ENCODE measurements around the gene ZFR. TPM values are rescaled to one million over a fixed set of nuclear protein-coding genes. Genes with fewer than 3 reads are reported as not detected.
"Not testable (repeated sequence)": the region's sequence is repeated elsewhere in the genome, so short reads cannot be mapped to it uniquely, and the experiment has no call there.

ZFR gene
- total RNA-seq, 4 donors from 2014 or later: 27.7 to 67.1 (median 54.8) TPM

- peaks cover 0 to 11% (median 0%) of the 10 kb centered on the region in 3 donors for H3K4me1 ChIP-seq
- no peak overlapping the region for H3K27ac ChIP-seq
- intact Hi-C loops (cut with DNase I): no loop called here
- peaks cover 0 to 7% (median 0%) of the 10 kb centered on the region in 3 donors for H3K9me3 ChIP-seq
- H3K36me3 ChIP-seq: no peaks in the 10 kb centered on the region
- 80 to 100% methylated on average over 1 to 3 of the region's 7 CpGs for WGBS, 2 donors
- no peak for DNase-seq
- no peaks in the 10 kb centered on the region for H3K27me3 ChIP-seq
- no peak overlapping the region for H3K4me3 ChIP-seq
- TF ChIP-seq, protein P1, sequence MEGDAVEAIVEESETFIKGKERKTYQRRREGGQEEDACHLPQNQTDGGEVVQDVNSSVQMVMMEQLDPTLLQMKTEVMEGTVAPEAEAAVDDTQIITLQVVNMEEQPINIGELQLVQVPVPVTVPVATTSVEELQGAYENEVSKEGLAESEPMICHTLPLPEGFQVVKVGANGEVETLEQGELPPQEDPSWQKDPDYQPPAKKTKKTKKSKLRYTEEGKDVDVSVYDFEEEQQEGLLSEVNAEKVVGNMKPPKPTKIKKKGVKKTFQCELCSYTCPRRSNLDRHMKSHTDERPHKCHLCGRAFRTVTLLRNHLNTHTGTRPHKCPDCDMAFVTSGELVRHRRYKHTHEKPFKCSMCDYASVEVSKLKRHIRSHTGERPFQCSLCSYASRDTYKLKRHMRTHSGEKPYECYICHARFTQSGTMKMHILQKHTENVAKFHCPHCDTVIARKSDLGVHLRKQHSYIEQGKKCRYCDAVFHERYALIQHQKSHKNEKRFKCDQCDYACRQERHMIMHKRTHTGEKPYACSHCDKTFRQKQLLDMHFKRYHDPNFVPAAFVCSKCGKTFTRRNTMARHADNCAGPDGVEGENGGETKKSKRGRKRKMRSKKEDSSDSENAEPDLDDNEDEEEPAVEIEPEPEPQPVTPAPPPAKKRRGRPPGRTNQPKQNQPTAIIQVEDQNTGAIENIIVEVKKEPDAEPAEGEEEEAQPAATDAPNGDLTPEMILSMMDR (IDR thresholded peaks at IDR 0.05): no peak
- TF ChIP-seq POLR2A (IDR thresholded peaks at IDR 0.05): no peak
Observed at GRCh38 chr5:32317041-32317440, 127.5 kb downstream of the ZFR start.

- Histone ChIP-seq H3K27me3 (no peaks in the 10 kb centered on the region), H3K4me1 (peaks cover 10 to 25% (median 11%) of the 10 kb centered on the region in 3 donors), H3K9me3 (no peaks in the 10 kb centered on the region), H3K27ac (no peak overlapping the region), H3K4me3 (no peak overlapping the region), H3K36me3 (no peaks in the 10 kb centered on the region)
- DNase-seq: no peak
- 76 to 77% methylated on average over 8 of the region's 8 CpGs for WGBS, 2 donors
- intact Hi-C loops (cut with DNase I): no loop called here
- TF ChIP-seq POLR2A (IDR thresholded peaks at IDR 0.05): no peak
- TF ChIP-seq, protein P1 (IDR thresholded peaks at IDR 0.05): no peak
Observed at GRCh38 chr5:32315221-32316014, 129.1 kb downstream of the ZFR start.

GRCh38 chr5:32314658-32315057 lies 129.9 kb downstream of the ZFR start:
- DNase-seq: no peak
- no peaks in the 10 kb centered on the region for H3K36me3 ChIP-seq
- H3K27ac ChIP-seq: no peak overlapping the region
- H3K4me1 ChIP-seq: peaks cover 10 to 33% (median 11%) of the 10 kb centered on the region in 3 donors
- no peak overlapping the region for H3K4me3 ChIP-seq
- TF ChIP-seq POLR2A (IDR thresholded peaks at IDR 0.05): no peak
- H3K27me3 ChIP-seq: no peaks in the 10 kb centered on the region
- intact Hi-C loops (cut with DNase I): no loop called here
- H3K9me3 ChIP-seq: no peaks in the 10 kb centered on the region
- WGBS, 2 donors: 62 to 74% methylated on average over 5 of the region's 5 CpGs

DNA sequence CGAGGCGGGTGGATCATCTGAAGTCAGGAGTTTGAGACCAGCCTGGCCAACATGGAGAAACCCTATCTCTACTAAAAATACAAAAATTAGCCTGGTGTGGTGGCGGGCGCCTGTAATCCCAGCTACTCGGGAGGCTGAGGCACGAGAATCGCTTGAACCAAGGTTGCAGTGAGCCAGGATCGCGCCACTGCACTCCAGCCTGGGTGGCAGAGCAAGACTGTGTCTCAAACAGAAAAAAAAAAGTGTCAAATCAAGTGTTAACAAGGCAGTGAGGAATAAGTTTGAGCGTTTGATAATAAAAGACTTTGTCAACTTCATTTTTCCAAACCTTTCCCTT lies 130.4 kb downstream of the ZFR start:
- 80 to 84% methylated on average over 8 to 10 of the region's 10 CpGs for WGBS, 2 donors
- DNase-seq; H3K36me3 ChIP-seq; intact Hi-C loops (cut with DNase I); H3K4me3 ChIP-seq; H3K9me3 ChIP-seq; H3K27me3 ChIP-seq; H3K27ac ChIP-seq: not testable (repeated sequence)
- H3K4me1 ChIP-seq: peaks cover 10 to 38% (median 11%) of the 10 kb centered on the region in 3 donors

DNA sequence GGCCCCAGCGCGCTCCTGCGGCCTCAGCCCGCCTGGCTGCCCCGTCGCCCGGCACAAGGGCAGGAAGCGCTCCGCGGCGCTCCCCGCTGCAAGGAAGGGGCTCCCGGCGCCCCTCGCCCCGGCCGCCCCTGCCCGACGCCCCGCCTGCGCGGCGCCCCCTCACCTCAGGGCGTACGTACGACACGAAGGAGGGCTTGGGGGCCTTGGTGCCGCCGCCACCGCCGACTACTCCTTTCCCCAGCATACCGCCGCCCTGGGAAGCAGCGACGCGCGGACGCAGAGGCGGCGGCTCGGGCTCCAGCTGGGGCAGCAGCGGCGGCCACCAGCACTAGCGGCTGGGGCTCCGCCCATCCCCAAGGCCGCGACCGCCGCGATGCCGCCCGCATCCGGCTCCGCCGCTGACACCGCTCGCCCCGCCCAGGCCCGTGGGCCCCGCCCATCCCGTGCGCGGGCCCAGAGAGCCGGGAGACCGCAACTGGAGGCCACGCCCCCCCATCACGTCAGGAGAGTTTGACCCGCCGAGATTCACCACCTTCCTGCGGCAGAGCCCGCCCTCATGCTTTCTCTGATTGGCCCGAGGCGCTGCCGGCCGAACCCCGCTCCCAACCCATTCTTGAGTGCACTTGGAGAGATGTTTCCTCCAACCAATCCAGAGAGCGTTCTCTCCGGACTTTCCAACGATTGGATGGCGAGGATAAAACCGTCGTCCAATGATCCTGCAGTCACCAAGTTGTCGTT lies 131.8 kb downstream of the ZFR start, which contains the start of gene MTMR12:
MTMR12 (minus strand) TSS at position 345 of the 738 bp plus-strand sequence; CDS start at position 244, 101 bp downstream.
- 0% methylated on average over 11 to 14 of the region's 83 CpGs for WGBS, 2 donors
- TF ChIP-seq POLR2A (IDR thresholded peaks at IDR 0.05): peak in 3 of 4 donors; percentile 43 to 96 (median 91)
- TF ChIP-seq, protein P1 (IDR thresholded peaks at IDR 0.05): peak in 2 of 6 experiments; percentile 7 to 14

DNA sequence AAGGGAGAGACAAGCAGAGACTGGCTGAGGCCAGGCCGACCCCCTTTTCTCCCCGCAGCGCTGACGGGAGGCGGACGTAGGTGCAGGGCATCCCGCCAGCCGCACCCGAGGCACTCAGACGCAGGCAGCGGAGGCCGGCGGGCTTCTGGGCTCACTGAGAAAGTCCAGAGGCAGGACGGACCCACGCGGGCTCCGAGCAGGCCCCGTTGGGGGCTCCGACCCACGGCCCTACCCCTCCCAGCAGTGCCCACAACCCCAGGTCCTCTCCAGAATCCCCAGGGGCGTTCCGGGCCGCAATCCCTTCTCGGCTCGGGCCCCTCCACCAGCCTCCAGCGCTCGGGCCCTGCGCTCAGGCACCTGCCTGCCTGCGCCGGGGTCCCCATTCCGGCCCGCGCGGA lies 132.3 kb downstream of the ZFR start:
- intact Hi-C loops (cut with DNase I): no loop called here
- peaks cover 10 to 57% (median 17%) of the 10 kb centered on the region in 3 donors for H3K4me1 ChIP-seq
- no peaks in the 10 kb centered on the region for H3K27me3 ChIP-seq
- no peak for DNase-seq
- peak in 1 of 4 donors; percentile 29 for TF ChIP-seq POLR2A (IDR thresholded peaks at IDR 0.05)
- TF ChIP-seq, protein P1 (IDR thresholded peaks at IDR 0.05): no peak
- H3K27ac ChIP-seq: peak overlapping the region; percentile 91 to 99 (median 96)
- no peaks in the 10 kb centered on the region for H3K36me3 ChIP-seq
- peak overlapping the region; percentile 73 to 96 (median 84) for H3K4me3 ChIP-seq
- no peaks in the 10 kb centered on the region for H3K9me3 ChIP-seq
- WGBS, 2 donors: 0 to 1% methylated on average over 4 to 20 of the region's 34 CpGs

More for the DNA sequence above, 131.8 kb downstream of the ZFR start, which contains the start of gene MTMR12:
- Histone ChIP-seq H3K27ac (peak within 1 kb of the TSS; percentile 91 to 99 (median 96)), H3K9me3 (no peaks in the 10 kb centered on the region), H3K4me1 (peaks cover 10 to 52% (median 17%) of the 10 kb centered on the region in 3 donors), H3K4me3 (peak within 1 kb of the TSS; percentile 73 to 96 (median 84)), H3K36me3 (no peaks in the 10 kb centered on the region), H3K27me3 (no peaks in the 10 kb centered on the region)
- peak; percentile 95 for DNase-seq
- intact Hi-C loops (cut with DNase I): no loop called here

All from esophagus squamous epithelium (tissue), 5 donors.